ENCODE data around the gene DQX1. TPM values are rescaled to one million over a fixed set of nuclear protein-coding genes. Genes with fewer than 3 reads are reported as not detected.

Gene DQX1
- total RNA-seq, 1 donor: not detected

- TF ChIP-seq, protein P1, sequence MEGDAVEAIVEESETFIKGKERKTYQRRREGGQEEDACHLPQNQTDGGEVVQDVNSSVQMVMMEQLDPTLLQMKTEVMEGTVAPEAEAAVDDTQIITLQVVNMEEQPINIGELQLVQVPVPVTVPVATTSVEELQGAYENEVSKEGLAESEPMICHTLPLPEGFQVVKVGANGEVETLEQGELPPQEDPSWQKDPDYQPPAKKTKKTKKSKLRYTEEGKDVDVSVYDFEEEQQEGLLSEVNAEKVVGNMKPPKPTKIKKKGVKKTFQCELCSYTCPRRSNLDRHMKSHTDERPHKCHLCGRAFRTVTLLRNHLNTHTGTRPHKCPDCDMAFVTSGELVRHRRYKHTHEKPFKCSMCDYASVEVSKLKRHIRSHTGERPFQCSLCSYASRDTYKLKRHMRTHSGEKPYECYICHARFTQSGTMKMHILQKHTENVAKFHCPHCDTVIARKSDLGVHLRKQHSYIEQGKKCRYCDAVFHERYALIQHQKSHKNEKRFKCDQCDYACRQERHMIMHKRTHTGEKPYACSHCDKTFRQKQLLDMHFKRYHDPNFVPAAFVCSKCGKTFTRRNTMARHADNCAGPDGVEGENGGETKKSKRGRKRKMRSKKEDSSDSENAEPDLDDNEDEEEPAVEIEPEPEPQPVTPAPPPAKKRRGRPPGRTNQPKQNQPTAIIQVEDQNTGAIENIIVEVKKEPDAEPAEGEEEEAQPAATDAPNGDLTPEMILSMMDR (IDR thresholded peaks at IDR 0.05; ENCODE audit: insufficient read depth, low read depth, low read length): no peak
- DNase-seq (ENCODE audit: low read depth): no peak
- H3K4me3 ChIP-seq (ENCODE audit: low read depth, low read length): no peak overlapping the region
Observed at GRCh38 chr2:74526649-74527230, 709 bp upstream of the DQX1 start.

- H3K4me3 ChIP-seq (ENCODE audit: low read depth, low read length): no peak overlapping the region
- DNase-seq (ENCODE audit: low read depth): no peak
- TF ChIP-seq, protein P1 (IDR thresholded peaks at IDR 0.05; ENCODE audit: insufficient read depth, low read depth, low read length): no peak
Observed at GRCh38 chr2:74524955-74525716, 895 bp downstream of the DQX1 start.

- TF ChIP-seq, protein P1 (IDR thresholded peaks at IDR 0.05; ENCODE audit: insufficient read depth, low read depth, low read length): no peak
- DNase-seq (ENCODE audit: low read depth): no peak
- H3K4me3 ChIP-seq (ENCODE audit: low read depth, low read length): no peak overlapping the region
Observed at GRCh38 chr2:74524005-74524404, 2.0 kb downstream of the DQX1 start.

DNA sequence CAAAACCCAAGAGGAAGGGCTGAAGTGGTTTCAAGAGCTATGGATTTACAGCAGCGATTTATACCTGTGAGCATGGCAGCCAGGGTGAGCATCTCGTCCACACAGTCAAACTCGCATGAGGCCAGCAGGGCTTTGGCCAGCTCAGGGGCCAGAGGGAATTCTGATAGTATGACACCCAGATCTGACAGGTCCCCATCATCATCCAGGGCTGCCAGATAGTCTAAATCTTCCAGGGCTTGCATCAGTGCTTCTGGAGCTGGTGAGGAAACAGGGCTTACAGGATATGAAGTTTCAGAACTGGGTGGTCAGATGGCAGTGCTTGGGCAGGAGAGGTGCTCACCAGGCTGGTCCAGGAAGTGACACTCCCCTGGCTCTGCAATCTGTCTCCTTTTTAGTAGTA, 3.5 kb downstream of the DQX1 start:
- no peak for DNase-seq (ENCODE audit: low read depth)
- TF ChIP-seq, protein P1 (IDR thresholded peaks at IDR 0.05; ENCODE audit: insufficient read depth, low read depth, low read length): no peak
- no peak overlapping the region for H3K4me3 ChIP-seq (ENCODE audit: low read depth, low read length)

GRCh38 chr2:74516650-74517049, 9.4 kb downstream of the DQX1 start:
- H3K4me3 ChIP-seq (ENCODE audit: low read depth, low read length): no peak overlapping the region
- TF ChIP-seq, protein P1 (IDR thresholded peaks at IDR 0.05; ENCODE audit: insufficient read depth, low read depth, low read length): no peak
- no peak for DNase-seq (ENCODE audit: low read depth)

DNA sequence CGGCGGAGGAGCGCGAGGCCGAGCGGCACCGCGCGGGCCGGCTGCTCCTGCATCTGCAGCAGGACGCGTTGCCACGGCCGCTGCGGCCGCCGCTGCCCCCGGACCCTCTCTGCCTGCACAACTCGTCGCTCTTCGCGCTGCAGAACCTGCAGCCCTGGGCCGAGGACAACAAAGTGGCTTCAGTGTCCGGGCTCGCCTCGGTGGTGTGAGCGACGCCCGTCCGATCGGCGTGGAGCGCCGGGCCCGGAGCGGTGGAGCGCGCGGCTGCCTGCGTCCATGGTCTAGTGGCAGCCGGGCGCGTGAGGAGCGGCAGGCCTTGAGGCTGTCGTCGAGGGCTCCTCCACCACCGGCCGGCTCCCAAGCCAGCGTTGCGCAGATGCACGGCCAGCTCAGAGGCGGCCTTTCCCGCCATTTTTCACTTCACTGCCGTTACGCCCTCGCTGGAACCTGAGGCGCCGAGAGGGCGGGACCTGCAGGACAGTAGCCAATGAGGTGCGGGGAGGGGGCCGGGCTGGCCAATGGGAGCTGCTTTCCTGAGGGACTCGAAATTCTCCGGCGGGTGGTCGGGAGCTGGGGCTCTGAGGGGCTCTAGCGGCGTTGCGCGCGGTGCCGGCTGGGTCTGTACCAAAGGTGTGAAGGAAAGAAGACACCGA, 9.9 kb downstream of the DQX1 start:
- DNase-seq (ENCODE audit: low read depth): peak; percentile 40

More for the DNA sequence above, 9.9 kb downstream of the DQX1 start:
- TF ChIP-seq, protein P1 (IDR thresholded peaks at IDR 0.05; ENCODE audit: insufficient read depth, low read depth, low read length): no peak
- H3K4me3 ChIP-seq (ENCODE audit: low read depth, low read length): no peak overlapping the region
